ENCODE measurements around the gene CD163L1. TPM values are rescaled to one million over a fixed set of nuclear protein-coding genes. Genes with fewer than 3 reads are reported as not detected.
"Not testable (repeated sequence)": the region's sequence is repeated elsewhere in the genome, so short reads cannot be mapped to it uniquely, and the experiment has no call there.

CD163L1 gene
- total RNA-seq, 1 experiment from 2014 or later: 2.1 TPM

DNA sequence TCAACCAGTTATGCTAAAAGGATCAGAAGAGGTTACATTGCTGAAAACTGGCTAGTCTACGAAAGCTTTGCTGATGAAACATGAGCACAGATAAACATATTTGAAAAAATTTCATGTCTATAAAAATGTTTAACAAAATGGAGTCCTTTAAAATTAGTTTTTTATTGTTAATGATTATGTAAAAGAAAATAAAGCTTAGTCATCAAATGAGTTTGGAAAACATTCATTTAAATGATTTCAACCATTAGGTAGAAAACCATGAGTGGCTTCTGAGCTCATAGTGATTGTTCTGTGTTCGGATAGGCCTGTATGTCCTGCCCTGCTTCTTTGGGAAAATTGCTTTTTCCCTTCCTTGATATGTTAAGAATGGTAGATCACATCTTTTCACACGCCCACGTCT is 584 bp upstream of the CD163L1 start:
- H3K4me1 Mint-ChIP-seq (ENCODE audit: insufficient read depth, unreplicated experiment): no peaks in the 10 kb centered on the region
- no peak overlapping the region for H3K4me3 Mint-ChIP-seq (ENCODE audit: unreplicated experiment)
- no peaks in the 10 kb centered on the region for H3K27me3 Mint-ChIP-seq (ENCODE audit: insufficient read depth, unreplicated experiment)
- H3K9me3 Mint-ChIP-seq (ENCODE audit: unreplicated experiment): no peaks in the 10 kb centered on the region
- no TSS peak for BruUV-seq (replicated peaks)
- POLR2A ChIA-PET: no interaction called here
- intact Hi-C loops (cut with micrococcal nuclease): no loop called here
- no peak overlapping the region for H3K27ac Mint-ChIP-seq (ENCODE audit: low read depth, unreplicated experiment)
- no peak for TF ChIP-seq CTCF (IDR thresholded peaks at IDR 0.05; ENCODE audit: unreplicated experiment)
- CTCF ChIA-PET: interaction anchor here (0.7 to 0.8 kb wide), 2 partner anchors 16 to 1846 kb away, joined by 3 to 4 read pairs; no protein-coding TSS in a partner anchor
- H3K36me3 Mint-ChIP-seq (ENCODE audit: insufficient read depth, unreplicated experiment): no peaks in the 10 kb centered on the region
- no peak for DNase-seq (ENCODE audit: unreplicated experiment)

GRCh38 chr12:7441216-7441615 is 2.7 kb downstream of the CD163L1 start:
- DNase-seq (ENCODE audit: unreplicated experiment): no peak
- no peak for TF ChIP-seq CTCF (IDR thresholded peaks at IDR 0.05; ENCODE audit: unreplicated experiment)
- Mint-ChIP-seq H3K27me3 (ENCODE audit: insufficient read depth, unreplicated experiment) (no peaks in the 10 kb centered on the region), H3K4me1 (ENCODE audit: insufficient read depth, unreplicated experiment) (no peaks in the 10 kb centered on the region), H3K27ac (ENCODE audit: low read depth, unreplicated experiment) (no peak overlapping the region), H3K4me3 (ENCODE audit: unreplicated experiment) (no peak overlapping the region), H3K9me3 (ENCODE audit: unreplicated experiment) (no peaks in the 10 kb centered on the region), H3K36me3 (ENCODE audit: insufficient read depth, unreplicated experiment) (no peaks in the 10 kb centered on the region)
- ChIA-PET CTCF (no interaction called here), POLR2A (no interaction called here)
- intact Hi-C loops (cut with micrococcal nuclease): no loop called here
- BruUV-seq (replicated peaks): no TSS peak

DNA sequence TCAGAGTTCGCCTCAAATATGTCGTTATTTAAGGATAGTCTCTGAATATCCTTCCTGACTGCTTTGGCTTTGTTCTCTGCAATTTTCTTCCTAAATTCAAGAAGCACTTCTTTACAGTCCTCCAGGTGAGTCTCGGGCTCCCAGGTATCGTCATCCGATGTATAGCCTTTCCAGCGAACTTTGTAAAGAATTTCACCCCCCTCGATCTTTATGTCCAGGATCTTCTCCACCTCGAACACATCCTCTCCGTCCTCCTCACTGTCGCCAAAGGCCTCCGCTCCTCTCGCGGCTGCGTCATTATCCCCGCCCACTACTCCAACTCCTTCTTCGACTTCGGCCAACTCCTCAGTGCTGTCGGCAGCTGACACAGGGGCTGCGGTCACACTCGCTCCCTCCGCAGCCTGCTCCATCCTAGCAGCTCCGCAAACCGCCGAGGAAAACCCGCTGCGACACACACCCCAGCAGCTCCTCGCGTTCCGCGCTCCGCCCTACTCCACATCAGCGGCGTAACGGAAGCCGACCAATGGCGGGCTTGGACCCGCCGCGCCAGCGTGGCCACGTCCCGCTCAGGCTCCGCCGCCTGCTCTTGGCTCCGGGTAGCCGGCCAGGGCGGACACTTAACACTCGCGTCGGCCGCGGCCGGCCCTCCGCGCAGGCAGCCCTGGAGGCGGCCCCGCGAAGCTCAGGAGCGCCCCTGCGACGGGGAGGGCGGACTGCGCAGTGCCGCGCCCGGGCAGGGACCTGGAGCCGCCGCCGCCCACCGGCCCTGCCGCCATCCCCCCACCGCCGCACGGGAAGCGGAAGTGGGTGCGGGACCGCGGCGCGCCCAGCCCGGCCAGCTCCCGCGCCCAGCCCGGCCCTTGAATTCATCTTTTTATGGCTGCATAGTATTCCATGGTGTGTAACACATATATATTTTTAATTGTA is 4.1 kb downstream of the CD163L1 start:
- TF ChIP-seq CTCF (IDR thresholded peaks at IDR 0.05; ENCODE audit: unreplicated experiment): no peak
- H3K36me3 Mint-ChIP-seq (ENCODE audit: insufficient read depth, unreplicated experiment): no peaks in the 10 kb centered on the region
- H3K4me3 Mint-ChIP-seq (ENCODE audit: unreplicated experiment): no peak overlapping the region
- no peaks in the 10 kb centered on the region for H3K4me1 Mint-ChIP-seq (ENCODE audit: insufficient read depth, unreplicated experiment)
- intact Hi-C loops (cut with micrococcal nuclease): no loop called here
- H3K27me3 Mint-ChIP-seq (ENCODE audit: insufficient read depth, unreplicated experiment): no peaks in the 10 kb centered on the region
- no peak for DNase-seq (ENCODE audit: unreplicated experiment)
- H3K27ac Mint-ChIP-seq (ENCODE audit: low read depth, unreplicated experiment): no peak overlapping the region
- no peaks in the 10 kb centered on the region for H3K9me3 Mint-ChIP-seq (ENCODE audit: unreplicated experiment)
- ChIA-PET POLR2A (no interaction called here), CTCF (interaction anchor here (0.7 kb wide), 1 partner anchor 21 kb away, joined by 4 read pairs; no protein-coding TSS in a partner anchor)
- no TSS peak for BruUV-seq (replicated peaks)

GRCh38 chr12:7438291-7438995 is 5.5 kb downstream of the CD163L1 start:
- H3K4me1 Mint-ChIP-seq (ENCODE audit: insufficient read depth, unreplicated experiment); H3K27me3 Mint-ChIP-seq (ENCODE audit: insufficient read depth, unreplicated experiment); H3K27ac Mint-ChIP-seq (ENCODE audit: low read depth, unreplicated experiment); H3K9me3 Mint-ChIP-seq (ENCODE audit: unreplicated experiment); CTCF ChIA-PET; intact Hi-C loops (cut with micrococcal nuclease); H3K36me3 Mint-ChIP-seq (ENCODE audit: insufficient read depth, unreplicated experiment); DNase-seq (ENCODE audit: unreplicated experiment); H3K4me3 Mint-ChIP-seq (ENCODE audit: unreplicated experiment); BruUV-seq (replicated peaks): not testable (repeated sequence)
- POLR2A ChIA-PET: interaction anchor here (0.6 kb wide), 1 partner anchor 180 kb away, joined by 3 read pairs; no protein-coding TSS in a partner anchor

DNA sequence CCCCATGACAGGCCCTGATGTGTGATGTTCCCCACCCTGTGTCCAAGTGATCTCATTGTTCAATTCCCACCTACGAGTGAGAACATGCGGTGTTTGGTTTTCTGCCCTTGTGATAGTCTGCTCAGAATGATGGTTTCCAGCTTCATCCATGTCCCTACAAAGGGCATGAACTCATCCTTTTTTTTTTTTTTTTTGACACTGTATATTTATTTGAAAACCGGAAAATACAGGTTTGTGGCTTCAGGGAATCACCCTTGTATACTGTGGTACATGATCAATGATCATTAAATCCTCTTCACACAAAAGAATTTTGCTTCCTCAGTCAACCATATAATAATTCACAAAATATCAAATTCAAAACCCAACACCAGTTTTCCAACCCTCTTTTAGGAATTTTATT is 6.5 kb downstream of the CD163L1 start:
- H3K4me1 Mint-ChIP-seq (ENCODE audit: insufficient read depth, unreplicated experiment); H3K9me3 Mint-ChIP-seq (ENCODE audit: unreplicated experiment); H3K4me3 Mint-ChIP-seq (ENCODE audit: unreplicated experiment); DNase-seq (ENCODE audit: unreplicated experiment); intact Hi-C loops (cut with micrococcal nuclease); H3K27ac Mint-ChIP-seq (ENCODE audit: low read depth, unreplicated experiment); H3K27me3 Mint-ChIP-seq (ENCODE audit: insufficient read depth, unreplicated experiment); POLR2A ChIA-PET; H3K36me3 Mint-ChIP-seq (ENCODE audit: insufficient read depth, unreplicated experiment); BruUV-seq (replicated peaks); CTCF ChIA-PET: not testable (repeated sequence)

Data from MCF 10A (cell line).